GM18505 (cell line): Measurements from ENCODE around the gene TMEM217.
"Not testable (repeated sequence)": the region's sequence is repeated elsewhere in the genome, so short reads cannot be mapped to it uniquely, and the experiment has no call there.

ENCODE experiments used
- ATAC-seq: cut with Tn5 transposase; IDR thresholded peaks from one replicate; pipeline ENCODE4 v1.9.1; 2021; ENCODE audit not compliant: unreplicated experiment
- POLR2A ChIP-seq: IDR thresholded peaks from 4 replicates; pipeline ENCODE4 v1.6.1; 2011; ENCODE audit warnings: borderline replicate concordance; ENCODE audit not compliant: insufficient read depth, insufficient read length; ENCODE audit errors: extremely low read depth

Gene TMEM217

GRCh38 chr6:37257634-37258404, at the start of gene TMEM217, which contains the start of gene TBC1D22B:
Gene TMEM217 (minus strand): TSS chr6:37258144. CDS start chr6:37219030, 39,114 bp downstream.
Gene TBC1D22B (plus strand): TSS chr6:37257772. CDS start chr6:37257918, 146 bp downstream.
- peak; percentile 91 for TF ChIP-seq POLR2A
- ATAC-seq = peak; percentile 89

- ATAC-seq = not testable (repeated sequence)
These were observed 49.5 kb upstream of the TMEM217 start for GRCh38 chr6:37307484-37307883.

GRCh38 chr6:37306624-37307222, 48.8 kb upstream of the TMEM217 start:
- TF ChIP-seq POLR2A = no peak
- no peak for ATAC-seq

GRCh38 chr6:37305841-37306425, 48.0 kb upstream of the TMEM217 start:
- TF ChIP-seq POLR2A = no peak
- no peak for ATAC-seq

GRCh38 chr6:37304766-37305165, 46.8 kb upstream of the TMEM217 start:
- ATAC-seq = no peak
- TF ChIP-seq POLR2A = no peak

GRCh38 chr6:37303891-37304503, 46.1 kb upstream of the TMEM217 start:
- no peak for ATAC-seq
- TF ChIP-seq POLR2A = no peak

- TF ChIP-seq POLR2A = no peak
- ATAC-seq = no peak
These were observed 45.2 kb upstream of the TMEM217 start for GRCh38 chr6:37303091-37303660.

- ATAC-seq = no peak
- no peak for TF ChIP-seq POLR2A
These were observed 44.2 kb upstream of the TMEM217 start for GRCh38 chr6:37302086-37302686.

- no peak for TF ChIP-seq POLR2A
- ATAC-seq = no peak
These were observed 42.0 kb upstream of the TMEM217 start for GRCh38 chr6:37299990-37300389.

- no peak for TF ChIP-seq POLR2A
- ATAC-seq = no peak
These were observed 41.0 kb upstream of the TMEM217 start for GRCh38 chr6:37298958-37299357.

- ATAC-seq = not testable (repeated sequence)
These were observed 39.7 kb upstream of the TMEM217 start for GRCh38 chr6:37297637-37298036.

- ATAC-seq = no peak
These were observed 35.5 kb upstream of the TMEM217 start for GRCh38 chr6:37293426-37293825.

GRCh38 chr6:37289931-37290330, 32.0 kb upstream of the TMEM217 start:
- no peak for TF ChIP-seq POLR2A
- no peak for ATAC-seq

More at GRCh38 chr6:37293426-37293825, 35.5 kb upstream of the TMEM217 start:
- TF ChIP-seq POLR2A = no peak
